PC-3 (cell line): ENCODE data around the gene TANC1.

Source experiments
- EZH2 ChIP-seq: fragments of 300-600 bp; sonication (generic); IDR thresholded peaks from one replicate; pipeline ENCODE4 v1.6.1; 2017; ENCODE audit warnings: antibody characterized with exemption, mild to moderate bottlenecking, low read length; ENCODE audit not compliant: unreplicated experiment
- EZH2phosphoT487 ChIP-seq: fragments of 300-600 bp; sonication (generic); IDR thresholded peaks from 2 replicates; pipeline ENCODE4 v1.6.1; 2018; ENCODE audit warnings: mild to moderate bottlenecking, antibody characterized with exemption, low read length, borderline replicate concordance
- TF ChIP-seq, protein P1 (sequence below): fragments of 300-600 bp; sonication (generic); conservative IDR thresholded peaks from 2 replicates; pipeline ENCODE4 v1.5.1; 2017; ENCODE audit warnings: antibody characterized with exemption, low read depth, mild to moderate bottlenecking, low read length

DNA sequence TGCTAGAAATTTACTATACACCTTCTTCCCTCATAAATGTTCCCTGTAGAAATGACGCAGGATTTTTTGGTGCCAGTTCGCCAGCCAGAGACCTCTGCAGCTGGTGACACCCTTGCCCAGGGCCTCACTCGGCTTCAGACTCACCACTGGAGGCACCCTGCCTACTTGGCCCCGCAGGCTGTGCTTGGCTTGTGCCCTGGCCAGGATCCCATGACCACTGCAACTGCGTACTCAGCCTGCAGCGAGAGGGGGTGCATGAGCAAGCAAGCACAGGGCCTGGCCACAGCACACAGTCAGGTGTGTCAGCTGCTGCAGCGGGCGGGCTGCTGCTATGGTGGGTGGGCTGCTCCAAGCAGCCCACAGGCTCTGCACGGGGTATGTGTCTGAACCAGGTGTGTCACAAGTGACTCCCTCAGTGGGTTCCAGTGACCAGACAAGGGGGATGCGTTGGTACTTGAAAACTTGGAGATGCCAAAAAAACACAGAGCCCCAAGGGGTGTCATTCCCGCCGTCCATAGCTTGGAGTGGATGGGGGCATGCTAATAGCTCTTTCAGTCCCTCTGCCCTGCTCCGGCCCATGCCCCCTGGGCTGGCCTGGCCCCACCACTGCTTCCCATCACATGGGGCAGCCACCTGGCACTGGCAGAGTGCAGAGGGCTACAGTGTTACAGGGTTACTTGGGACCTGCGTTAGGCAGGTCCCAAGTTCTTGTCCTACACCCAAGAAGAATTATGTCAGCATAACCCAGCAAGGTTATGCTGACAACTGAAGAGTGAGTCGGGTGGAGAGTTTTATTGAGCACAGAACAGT, 46.6 kb upstream of the TANC1 start:
- TF ChIP-seq, protein P1, sequence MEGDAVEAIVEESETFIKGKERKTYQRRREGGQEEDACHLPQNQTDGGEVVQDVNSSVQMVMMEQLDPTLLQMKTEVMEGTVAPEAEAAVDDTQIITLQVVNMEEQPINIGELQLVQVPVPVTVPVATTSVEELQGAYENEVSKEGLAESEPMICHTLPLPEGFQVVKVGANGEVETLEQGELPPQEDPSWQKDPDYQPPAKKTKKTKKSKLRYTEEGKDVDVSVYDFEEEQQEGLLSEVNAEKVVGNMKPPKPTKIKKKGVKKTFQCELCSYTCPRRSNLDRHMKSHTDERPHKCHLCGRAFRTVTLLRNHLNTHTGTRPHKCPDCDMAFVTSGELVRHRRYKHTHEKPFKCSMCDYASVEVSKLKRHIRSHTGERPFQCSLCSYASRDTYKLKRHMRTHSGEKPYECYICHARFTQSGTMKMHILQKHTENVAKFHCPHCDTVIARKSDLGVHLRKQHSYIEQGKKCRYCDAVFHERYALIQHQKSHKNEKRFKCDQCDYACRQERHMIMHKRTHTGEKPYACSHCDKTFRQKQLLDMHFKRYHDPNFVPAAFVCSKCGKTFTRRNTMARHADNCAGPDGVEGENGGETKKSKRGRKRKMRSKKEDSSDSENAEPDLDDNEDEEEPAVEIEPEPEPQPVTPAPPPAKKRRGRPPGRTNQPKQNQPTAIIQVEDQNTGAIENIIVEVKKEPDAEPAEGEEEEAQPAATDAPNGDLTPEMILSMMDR, result no peak
- TF ChIP-seq EZH2, result no peak
- no peak for TF ChIP-seq EZH2phosphoT487
